Chondrocyte (in vitro differentiated cells): Measurements from ENCODE around the gene SNAI3. TPM values are rescaled to one million over a fixed set of nuclear protein-coding genes. Genes with fewer than 3 reads are reported as not detected.

Source experiments
- DNase-seq: peaks from one replicate; pipeline ENCODE4 v3.0.0; 2021; ENCODE audit warnings: mixed read lengths, low spot score
- H3K27ac Mint-ChIP-seq: one replicate; pipeline ENCODE4 v1.8.0; 2021; ENCODE audit warnings: mild to moderate bottlenecking, moderate library complexity, mixed read lengths; ENCODE audit not compliant: unreplicated experiment
- H3K27me3 Mint-ChIP-seq: 2 replicates; pipeline ENCODE4 v1.8.0; 2021; ENCODE audit warnings: low read depth, mixed read lengths
- H3K36me3 Mint-ChIP-seq: 2 replicates; pipeline ENCODE4 v1.8.0; 2021; ENCODE audit warnings: low read depth, mixed read lengths
- H3K4me1 Mint-ChIP-seq: 2 replicates; pipeline ENCODE4 v1.8.0; 2021; ENCODE audit warnings: low read depth, mild to moderate bottlenecking, mixed read lengths
- H3K4me3 Mint-ChIP-seq: one replicate; pipeline ENCODE4 v1.8.0; 2021; ENCODE audit warnings: mild to moderate bottlenecking, moderate library complexity, mixed read lengths; ENCODE audit not compliant: unreplicated experiment
- H3K9me3 Mint-ChIP-seq: 2 replicates; pipeline ENCODE4 v1.8.0; 2021; ENCODE audit warnings: low read depth, mixed read lengths
- CTCF ChIP-seq: fragments of 200-600 bp; sonication (generic); IDR thresholded peaks from 2 replicates; pipeline ENCODE4 v1.5.0; 2021; ENCODE audit warnings: antibody characterized with exemption, mild to moderate bottlenecking, moderate library complexity
- total RNA-seq: library from RNA; stranded (reverse); gene quantifications from 3 replicates; pipeline ENCODE4 v1.2.1, GENCODE V29; 2021

The SNAI3 gene
- total RNA-seq, 1 donor from 2014 or later, result not detected

- no peaks in the 10 kb centered on the region for H3K27me3 Mint-ChIP-seq
- H3K27ac Mint-ChIP-seq, result peak within 1 kb of the TSS; percentile 76
- H3K4me1 Mint-ChIP-seq, result peaks cover 36% of the 10 kb centered on the region
- DNase-seq, result no peak
- no peak for TF ChIP-seq CTCF
- no peaks in the 10 kb centered on the region for H3K9me3 Mint-ChIP-seq
- peak within 1 kb of the TSS; percentile 78 for H3K4me3 Mint-ChIP-seq
- no peaks in the 10 kb centered on the region for H3K36me3 Mint-ChIP-seq
These were observed 20.1 kb upstream of the SNAI3 start, which contains the start of the genes CTU2 and RNF166 for GRCh38 chr16:88706229-88706964. Gene CTU2, plus strand, starts transcription at chr16:88706503. Its CDS starts 28 bp downstream, at chr16:88706531. Gene RNF166, minus strand, starts transcription at chr16:88706408. Its CDS starts 83 bp downstream, at chr16:88706325.

GRCh38 chr16:88705801-88706228 is 19.5 kb upstream of the SNAI3 start:
- Mint-ChIP-seq H3K36me3 (no peaks in the 10 kb centered on the region), H3K9me3 (no peaks in the 10 kb centered on the region), H3K4me3 (peak overlapping the region; percentile 78), H3K27me3 (no peaks in the 10 kb centered on the region), H3K4me1 (peaks cover 40% of the 10 kb centered on the region), H3K27ac (peak overlapping the region; percentile 27)
- no peak for TF ChIP-seq CTCF
- no peak for DNase-seq

- peak overlapping the region; percentile 78 for H3K4me3 Mint-ChIP-seq
- no peaks in the 10 kb centered on the region for H3K36me3 Mint-ChIP-seq
- peak overlapping the region; percentile 27 for H3K27ac Mint-ChIP-seq
- H3K4me1 Mint-ChIP-seq, result peaks cover 41% of the 10 kb centered on the region
- TF ChIP-seq CTCF, result no peak
- no peak for DNase-seq
- H3K27me3 Mint-ChIP-seq, result no peaks in the 10 kb centered on the region
- H3K9me3 Mint-ChIP-seq, result no peaks in the 10 kb centered on the region
These were observed 18.9 kb upstream of the SNAI3 start for GRCh38 chr16:88705076-88705684.

- no peak for DNase-seq
- Mint-ChIP-seq H3K4me1 (peaks cover 41% of the 10 kb centered on the region), H3K36me3 (peaks cover 3% of the 10 kb centered on the region), H3K4me3 (peak overlapping the region; percentile 22), H3K9me3 (no peaks in the 10 kb centered on the region), H3K27me3 (no peaks in the 10 kb centered on the region), H3K27ac (no peak overlapping the region)
- no peak for TF ChIP-seq CTCF
These were observed 17.4 kb upstream of the SNAI3 start for GRCh38 chr16:88703486-88704309.
